H1 (cell line): ENCODE measurements around the gene THADA. TPM values are rescaled to one million over a fixed set of nuclear protein-coding genes. Genes with fewer than 3 reads are reported as not detected.

Experiments used
- ATF3 ChIP-seq: IDR thresholded peaks from 2 replicates; pipeline ENCODE4 v1.6.1; 2011; ENCODE audit warnings: low read depth, mild to moderate bottlenecking, low read length; ENCODE audit not compliant: insufficient read depth
- TAF7 ChIP-seq: optimal IDR thresholded peaks from 2 replicates; pipeline ENCODE3; 2011; ENCODE audit warnings: low read depth, mild to moderate bottlenecking, inconsistent platforms, low read length, moderate library complexity, borderline replicate concordance
- polyA plus RNA-seq, 7 experiments: library from polyadenylated mRNA; depleted of rRNA in 3 of 7; stranded (reverse) in 5 of 7; unstranded in 2 of 7; fragments of >200 nt in 5 of 7; fragments of 200-250 nt in 2 of 7; gene quantifications; 1 replicate in 5 of 7; 2 replicates in 1 of 7; 4 replicates in 1 of 7; pipeline versions ENCODE4 v1.2.1 to v1.2.3, GENCODE V29; 2011 to 2013; ENCODE audit warnings: missing spikeins in 2 of 7, mixed read lengths in 2 of 7
- total RNA-seq: library from RNA; stranded (reverse); fragmentation: NEBNext Ultra II Directional; extraction: Animal tissue kit (Norgen Biotek cat#: 25700); gene quantifications from 2 replicates; pipeline ENCODE4 v1.2.1, GENCODE V29; 2021

THADA gene
- total and polyA plus RNA-seq, 2 of the 8 experiments (the other 6 are each of a cell fraction or from before 2014, with no cell fraction given), result 22.4 to 26.8 TPM

GRCh38 chr2:43276266-43276941 is 319.4 kb downstream of the THADA start (continued):
- TF ChIP-seq TAF7, result no peak
- TF ChIP-seq ATF3, result no peak
